MCF 10A (cell line): Measurements from ENCODE around the gene PGGHG. TPM values are rescaled to one million over a fixed set of nuclear protein-coding genes. Genes with fewer than 3 reads are reported as not detected.

Source experiments
- BruUV-seq: library from RNA; stranded (reverse); fragments of 400-500 nt; replicated peaks from 2 replicates; lab custom pipeline; 2021; lab: Mats Ljungman, UMichigan
- CTCF ChIA-PET: fragments of 300-600 bp; sonication (Branson Sonifier 250); formaldehyde crosslinking; extraction: SDS; loops from one replicate; lab custom pipeline; 2021; ENCODE audit warnings: antibody characterized with exemption, inconsistent platforms; lab: Yijun Ruan, JAX
- POLR2A ChIA-PET: fragments of 300-600, 350-650 bp; sonication (Branson Sonifier 250); formaldehyde crosslinking; extraction: SDS; loops from one replicate; lab custom pipeline; 2020; ENCODE audit warnings: antibody characterized with exemption, inconsistent platforms; lab: Yijun Ruan, JAX
- DNase-seq: peaks from one replicate; pipeline ENCODE4 v3.0.0-alpha.2; 2018; ENCODE audit not compliant: unreplicated experiment
- H3K27ac Mint-ChIP-seq: one replicate; pipeline ENCODE4 v1.8.0; 2022; ENCODE audit warnings: mild to moderate bottlenecking, low read depth, mixed read lengths; ENCODE audit not compliant: unreplicated experiment
- H3K27me3 Mint-ChIP-seq: one replicate; pipeline ENCODE4 v1.8.0; 2022; ENCODE audit warnings: mixed read lengths; ENCODE audit not compliant: insufficient read depth, unreplicated experiment
- H3K36me3 Mint-ChIP-seq: one replicate; pipeline ENCODE4 v1.8.0; 2022; ENCODE audit warnings: mild to moderate bottlenecking, moderate library complexity, mixed read lengths; ENCODE audit not compliant: insufficient read depth, unreplicated experiment
- H3K4me1 Mint-ChIP-seq: one replicate; pipeline ENCODE4 v1.8.0; 2022; ENCODE audit warnings: mixed read lengths; ENCODE audit not compliant: insufficient read depth, unreplicated experiment
- H3K4me3 Mint-ChIP-seq: one replicate; pipeline ENCODE4 v1.8.0; 2022; ENCODE audit warnings: mild to moderate bottlenecking, moderate library complexity, mixed read lengths; ENCODE audit not compliant: unreplicated experiment
- H3K9me3 Mint-ChIP-seq: one replicate; pipeline ENCODE4 v1.8.0; 2022; ENCODE audit warnings: mixed read lengths; ENCODE audit not compliant: unreplicated experiment
- intact Hi-C: fragments of 100-400 bp; cut with micrococcal nuclease; formaldehyde crosslinking; loops from 2 replicates; pipeline ENCODE4 v1.14.1; 2022
- total RNA-seq: library from RNA; stranded (reverse); gene quantifications from 2 replicates; pipeline ENCODE4 v1.2.3, GENCODE V29; 2022
- TF ChIP-seq, protein P1 (sequence below): fragments of 200-600 bp; IDR thresholded peaks from one replicate; pipeline ENCODE4 v1.8.0; 2022; ENCODE audit warnings: antibody characterized with exemption, mild to moderate bottlenecking; ENCODE audit not compliant: unreplicated experiment

Gene PGGHG
- total RNA-seq, 1 experiment from 2014 or later, result 6.3 TPM

DNA sequence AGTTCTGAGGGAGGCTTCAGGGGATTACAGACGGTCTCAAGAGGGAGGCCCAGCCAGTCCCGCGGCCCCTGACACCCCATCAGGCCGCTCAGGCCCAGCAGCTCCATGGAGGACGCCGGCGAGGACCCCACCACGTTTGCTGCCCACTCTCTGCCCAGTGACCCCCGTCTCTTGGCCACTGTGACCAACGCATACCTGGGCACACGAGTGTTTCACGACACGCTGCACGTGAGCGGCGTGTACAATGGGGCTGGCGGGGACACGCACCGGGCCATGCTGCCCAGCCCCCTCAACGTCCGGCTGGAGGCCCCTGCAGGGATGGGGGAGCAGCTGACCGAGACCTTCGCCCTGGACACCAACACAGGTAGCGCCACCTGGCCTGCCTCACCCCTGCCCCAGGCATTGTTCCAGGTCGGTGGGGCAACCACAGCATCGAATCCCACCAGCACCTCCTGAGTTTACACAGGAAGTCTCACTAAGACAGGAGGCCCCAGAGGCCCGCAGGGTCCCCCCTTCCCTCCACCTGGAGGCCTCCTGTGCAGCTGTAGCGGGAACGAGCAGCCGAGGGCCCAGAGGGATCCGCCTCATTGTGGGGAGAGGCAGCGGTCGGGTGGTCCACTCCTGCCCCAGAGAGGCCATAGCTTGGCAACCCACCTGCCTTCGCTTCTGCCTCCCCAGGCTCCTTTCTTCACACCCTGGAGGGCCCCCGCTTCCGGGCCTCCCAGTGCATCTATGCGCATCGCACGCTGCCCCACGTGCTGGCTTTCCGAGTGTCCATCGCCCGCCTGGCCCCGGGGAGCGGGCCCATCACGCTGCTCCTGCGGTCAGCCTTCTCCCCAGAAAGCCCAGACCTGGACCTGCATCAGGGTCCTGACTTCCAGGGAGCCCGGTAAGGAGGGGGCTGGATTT is 1.0 kb downstream of the PGGHG start:
- POLR2A ChIA-PET, result interaction anchor here (1.1 kb wide), 1 partner anchor 83 kb away, joined by 3 read pairs; the partner anchor contains the start of genes BET1L and RIC8A
- Mint-ChIP-seq H3K27me3 (peaks cover 15% of the 10 kb centered on the region), H3K36me3 (no peaks in the 10 kb centered on the region), H3K4me3 (peak overlapping the region; percentile 39), H3K4me1 (no peaks in the 10 kb centered on the region), H3K9me3 (no peaks in the 10 kb centered on the region), H3K27ac (no peak overlapping the region)
- DNase-seq, result no peak
- intact Hi-C loops, result no loop called here
- TF ChIP-seq, protein P1, sequence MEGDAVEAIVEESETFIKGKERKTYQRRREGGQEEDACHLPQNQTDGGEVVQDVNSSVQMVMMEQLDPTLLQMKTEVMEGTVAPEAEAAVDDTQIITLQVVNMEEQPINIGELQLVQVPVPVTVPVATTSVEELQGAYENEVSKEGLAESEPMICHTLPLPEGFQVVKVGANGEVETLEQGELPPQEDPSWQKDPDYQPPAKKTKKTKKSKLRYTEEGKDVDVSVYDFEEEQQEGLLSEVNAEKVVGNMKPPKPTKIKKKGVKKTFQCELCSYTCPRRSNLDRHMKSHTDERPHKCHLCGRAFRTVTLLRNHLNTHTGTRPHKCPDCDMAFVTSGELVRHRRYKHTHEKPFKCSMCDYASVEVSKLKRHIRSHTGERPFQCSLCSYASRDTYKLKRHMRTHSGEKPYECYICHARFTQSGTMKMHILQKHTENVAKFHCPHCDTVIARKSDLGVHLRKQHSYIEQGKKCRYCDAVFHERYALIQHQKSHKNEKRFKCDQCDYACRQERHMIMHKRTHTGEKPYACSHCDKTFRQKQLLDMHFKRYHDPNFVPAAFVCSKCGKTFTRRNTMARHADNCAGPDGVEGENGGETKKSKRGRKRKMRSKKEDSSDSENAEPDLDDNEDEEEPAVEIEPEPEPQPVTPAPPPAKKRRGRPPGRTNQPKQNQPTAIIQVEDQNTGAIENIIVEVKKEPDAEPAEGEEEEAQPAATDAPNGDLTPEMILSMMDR, result no peak
- BruUV-seq, result no TSS peak
- CTCF ChIA-PET, result interaction anchor here (0.6 to 0.9 kb wide), 3 partner anchors 9 to 39 kb away, joined by 3 read pairs; no protein-coding TSS in a partner anchor

DNA sequence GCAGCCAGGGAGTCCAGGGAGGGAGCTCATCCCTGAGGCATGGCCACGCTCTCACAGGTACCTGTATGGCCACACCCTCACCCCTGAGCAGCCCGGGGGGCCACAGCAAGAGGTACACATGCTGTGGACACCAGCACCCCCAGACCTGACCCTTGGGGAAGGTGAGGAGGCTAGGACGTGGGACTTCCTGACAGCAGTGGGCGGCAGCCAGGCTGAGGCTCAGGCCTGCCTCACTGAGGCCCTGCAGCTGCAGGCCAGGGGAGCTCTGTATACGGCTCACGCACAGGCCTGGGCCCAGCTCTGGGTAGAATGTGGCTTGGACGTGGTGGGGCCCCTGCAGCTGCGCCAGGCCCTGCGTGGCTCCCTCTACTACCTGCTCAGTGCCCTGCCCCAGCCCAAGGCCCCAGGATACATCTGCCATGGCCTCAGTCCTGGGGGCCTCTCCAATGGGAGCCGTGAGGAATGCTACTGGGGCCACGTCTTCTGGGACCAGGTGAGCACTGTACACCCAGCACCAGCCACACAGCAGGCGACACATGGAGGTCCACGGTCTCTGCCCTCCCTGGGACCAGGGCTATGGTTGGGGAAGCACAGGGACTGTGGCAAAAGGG is 1.8 kb downstream of the PGGHG start:
- no peaks in the 10 kb centered on the region for H3K4me1 Mint-ChIP-seq
- intact Hi-C loops, result no loop called here
- TF ChIP-seq, protein P1, result no peak
- no peak for DNase-seq
- H3K9me3 Mint-ChIP-seq, result no peaks in the 10 kb centered on the region
- peaks cover 15% of the 10 kb centered on the region for H3K27me3 Mint-ChIP-seq
- H3K27ac Mint-ChIP-seq, result no peak overlapping the region
- ChIA-PET CTCF (interaction anchor here (0.9 kb wide), 1 partner anchor 40 kb away, joined by 3 read pairs; no protein-coding TSS in a partner anchor), POLR2A (interaction anchor here (1.1 kb wide), 1 partner anchor 10 kb away, joined by 3 read pairs; no protein-coding TSS in a partner anchor)
- BruUV-seq, result no TSS peak
- H3K36me3 Mint-ChIP-seq, result no peaks in the 10 kb centered on the region
- H3K4me3 Mint-ChIP-seq, result peak overlapping the region; percentile 39

DNA sequence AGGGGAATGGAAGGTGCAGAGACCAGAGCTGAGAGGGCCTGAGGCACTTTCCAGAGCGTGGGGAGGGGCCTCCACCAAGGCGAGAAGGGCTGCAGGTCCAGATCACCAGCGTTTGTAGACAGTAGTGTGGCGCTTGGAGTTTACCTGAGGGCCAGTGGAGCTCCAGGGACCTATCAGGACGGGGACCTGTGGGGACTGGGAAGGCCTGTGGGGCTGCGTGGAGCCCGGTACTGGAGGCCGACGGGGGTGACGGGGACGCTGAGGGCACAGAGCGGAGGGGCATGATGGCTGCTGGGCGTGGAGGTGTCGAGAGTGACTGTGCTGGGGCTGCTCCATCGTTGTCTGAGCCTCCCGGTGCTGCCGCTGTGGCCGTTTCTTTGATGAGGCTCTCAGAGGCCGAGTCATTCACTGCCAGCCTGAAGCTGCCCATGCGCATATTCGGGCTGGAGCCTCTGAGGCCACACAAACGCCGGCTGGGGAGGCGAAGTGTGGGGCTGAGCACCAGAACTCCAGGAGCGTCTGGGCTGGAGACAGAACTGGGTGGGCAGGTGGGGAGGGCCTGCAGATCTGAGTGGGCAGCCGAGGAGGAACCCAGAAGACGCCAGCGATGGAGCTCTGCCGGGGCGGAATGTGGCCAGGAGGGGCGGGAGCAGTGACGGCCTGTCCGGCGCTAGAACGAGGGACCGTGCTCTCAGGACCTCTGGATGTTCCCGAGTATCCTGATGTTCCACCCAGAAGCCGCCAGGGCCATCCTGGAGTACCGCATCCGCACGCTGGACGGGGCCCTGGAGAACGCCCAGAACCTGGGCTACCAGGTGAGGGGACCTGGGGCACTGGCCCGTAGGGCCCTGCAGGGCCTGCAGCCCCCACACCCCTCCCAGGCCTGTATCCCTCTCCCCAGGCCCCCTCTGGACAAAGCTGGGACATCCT is 2.6 kb downstream of the PGGHG start:
- no peak overlapping the region for H3K27ac Mint-ChIP-seq
- H3K4me3 Mint-ChIP-seq, result no peak overlapping the region
- ChIA-PET POLR2A (interaction anchor here (0.5 to 1.1 kb wide), 2 partner anchors 9 to 29 kb away, joined by 3 to 4 read pairs; no protein-coding TSS in a partner anchor), CTCF (interaction anchor here (0.9 kb wide), 1 partner anchor 40 kb away, joined by 3 read pairs; no protein-coding TSS in a partner anchor)
- H3K27me3 Mint-ChIP-seq, result peaks cover 15% of the 10 kb centered on the region
- no peak for DNase-seq
- no peaks in the 10 kb centered on the region for H3K36me3 Mint-ChIP-seq
- TF ChIP-seq, protein P1, result no peak
- intact Hi-C loops, result no loop called here
- no TSS peak for BruUV-seq
- H3K4me1 Mint-ChIP-seq, result no peaks in the 10 kb centered on the region
- H3K9me3 Mint-ChIP-seq, result no peaks in the 10 kb centered on the region
